ENCODE results near the gene LGALS9.
"Not testable (repeated sequence)": the region's sequence is repeated elsewhere in the genome, so short reads cannot be mapped to it uniquely, and the experiment has no call there.

The LGALS9 gene

GRCh38 chr17:27603880-27604794 is 26.9 kb upstream of the LGALS9 start:
- no peak for DNase-seq

- no peak for DNase-seq
Measured at GRCh38 chr17:27605409-27605808, 25.6 kb upstream of the LGALS9 start.

- DNase-seq, result no peak
Measured at GRCh38 chr17:27607521-27608091, 23.4 kb upstream of the LGALS9 start.

GRCh38 chr17:27608328-27609230 is 22.4 kb upstream of the LGALS9 start:
- no peak for DNase-seq

GRCh38 chr17:27609611-27610303 is 21.2 kb upstream of the LGALS9 start:
- no peak for DNase-seq

- DNase-seq, result no peak
Measured at GRCh38 chr17:27610304-27610677, 20.7 kb upstream of the LGALS9 start.

- no peak for DNase-seq
Measured at GRCh38 chr17:27612160-27612770, 18.7 kb upstream of the LGALS9 start.

GRCh38 chr17:27613433-27613832 is 17.6 kb upstream of the LGALS9 start:
- no peak for DNase-seq

- no peak for DNase-seq
Measured at GRCh38 chr17:27615121-27615520, 15.9 kb upstream of the LGALS9 start.

- DNase-seq, result no peak
Measured at GRCh38 chr17:27616414-27616813, 14.6 kb upstream of the LGALS9 start.

- DNase-seq, result no peak
Measured at GRCh38 chr17:27618417-27618816, 12.6 kb upstream of the LGALS9 start.

- DNase-seq, result no peak
Measured at GRCh38 chr17:27620721-27621120, 10.3 kb upstream of the LGALS9 start.

GRCh38 chr17:27621536-27621935 is 9.5 kb upstream of the LGALS9 start:
- no peak for DNase-seq

GRCh38 chr17:27621942-27622559 is 8.9 kb upstream of the LGALS9 start:
- DNase-seq, result no peak

GRCh38 chr17:27622986-27623385 is 8.0 kb upstream of the LGALS9 start:
- no peak for DNase-seq

GRCh38 chr17:27623614-27624013 is 7.4 kb upstream of the LGALS9 start:
- no peak for DNase-seq

- no peak for DNase-seq
Measured at GRCh38 chr17:27624539-27624938, 6.4 kb upstream of the LGALS9 start.

GRCh38 chr17:27625856-27626255 is 5.1 kb upstream of the LGALS9 start:
- DNase-seq, result no peak

- DNase-seq, result no peak
Measured at GRCh38 chr17:27627514-27627913, 3.5 kb upstream of the LGALS9 start.

GRCh38 chr17:27628376-27628775 is 2.6 kb upstream of the LGALS9 start:
- no peak for DNase-seq

- DNase-seq, result not testable (repeated sequence)
Measured at GRCh38 chr17:27629260-27629659, 1.7 kb upstream of the LGALS9 start.

GRCh38 chr17:27631411-27631760 is 398 bp downstream of the LGALS9 start:
- no peak for DNase-seq

Measured in DMS79 treated with DMSO at 0.1 percent for 48 hours (cell line).